ENCODE results near the gene MYL12B.

DNA sequence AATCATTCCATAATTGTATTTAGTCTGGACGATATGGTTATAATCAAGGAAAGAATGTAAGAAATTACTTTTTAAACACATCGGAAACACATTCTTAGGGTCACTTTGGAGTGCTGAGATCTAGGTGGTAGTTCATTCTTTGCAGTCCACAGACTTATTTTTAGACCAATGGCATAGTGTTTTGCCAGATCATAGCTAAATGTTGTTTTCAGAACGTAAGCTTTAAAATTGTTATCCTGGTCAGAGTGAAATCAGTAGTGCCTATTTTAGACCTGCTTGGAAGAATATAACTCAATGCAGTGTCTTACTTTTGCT, 10.0 kb upstream of the MYL12B start:
- no peak for TF ChIP-seq POLR2A (IDR thresholded peaks at IDR 0.05)
- TF ChIP-seq, protein P1, sequence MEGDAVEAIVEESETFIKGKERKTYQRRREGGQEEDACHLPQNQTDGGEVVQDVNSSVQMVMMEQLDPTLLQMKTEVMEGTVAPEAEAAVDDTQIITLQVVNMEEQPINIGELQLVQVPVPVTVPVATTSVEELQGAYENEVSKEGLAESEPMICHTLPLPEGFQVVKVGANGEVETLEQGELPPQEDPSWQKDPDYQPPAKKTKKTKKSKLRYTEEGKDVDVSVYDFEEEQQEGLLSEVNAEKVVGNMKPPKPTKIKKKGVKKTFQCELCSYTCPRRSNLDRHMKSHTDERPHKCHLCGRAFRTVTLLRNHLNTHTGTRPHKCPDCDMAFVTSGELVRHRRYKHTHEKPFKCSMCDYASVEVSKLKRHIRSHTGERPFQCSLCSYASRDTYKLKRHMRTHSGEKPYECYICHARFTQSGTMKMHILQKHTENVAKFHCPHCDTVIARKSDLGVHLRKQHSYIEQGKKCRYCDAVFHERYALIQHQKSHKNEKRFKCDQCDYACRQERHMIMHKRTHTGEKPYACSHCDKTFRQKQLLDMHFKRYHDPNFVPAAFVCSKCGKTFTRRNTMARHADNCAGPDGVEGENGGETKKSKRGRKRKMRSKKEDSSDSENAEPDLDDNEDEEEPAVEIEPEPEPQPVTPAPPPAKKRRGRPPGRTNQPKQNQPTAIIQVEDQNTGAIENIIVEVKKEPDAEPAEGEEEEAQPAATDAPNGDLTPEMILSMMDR (IDR thresholded peaks at IDR 0.05), result no peak
